ENCODE results near the gene CDK7.

Gene CDK7

GRCh38 chr5:69293882-69294281 is 59.2 kb downstream of the CDK7 start:
- DNase-seq (ENCODE audit: low read depth), result no peak

- DNase-seq (ENCODE audit: low read depth), result no peak
Measured at GRCh38 chr5:69295088-69295754, 60.5 kb downstream of the CDK7 start.

GRCh38 chr5:69299625-69300024 is 64.9 kb downstream of the CDK7 start:
- DNase-seq (ENCODE audit: low read depth), result no peak

GRCh38 chr5:69300537-69301203 is 66.0 kb downstream of the CDK7 start:
- no peak for DNase-seq (ENCODE audit: low read depth)

- DNase-seq (ENCODE audit: low read depth), result no peak
Measured at GRCh38 chr5:69305512-69305911, 70.8 kb downstream of the CDK7 start.

GRCh38 chr5:69308046-69308553 is 73.4 kb downstream of the CDK7 start:
- DNase-seq (ENCODE audit: low read depth), result no peak

- DNase-seq (ENCODE audit: low read depth), result no peak
Measured at GRCh38 chr5:69309380-69309779, 74.7 kb downstream of the CDK7 start.

- DNase-seq (ENCODE audit: low read depth), result no peak
Measured at GRCh38 chr5:69312459-69313160, 77.9 kb downstream of the CDK7 start.

- no peak for DNase-seq (ENCODE audit: low read depth)
Measured at GRCh38 chr5:69313428-69313827, 78.7 kb downstream of the CDK7 start.

GRCh38 chr5:69315972-69316371 is 81.3 kb downstream of the CDK7 start:
- no peak for DNase-seq (ENCODE audit: low read depth)

- no peak for DNase-seq (ENCODE audit: low read depth)
Measured at GRCh38 chr5:69317391-69317790, 82.7 kb downstream of the CDK7 start.

GRCh38 chr5:69326365-69326764 is 91.7 kb downstream of the CDK7 start:
- no peak for DNase-seq (ENCODE audit: low read depth)

All from stimulated activated CD8-positive, alpha-beta memory T cell treated with anti-CD3 and anti-CD28 coated beads, Interleukin-7, amount 100 ng/mL, for 24 hours (primary cell).